Measurements from ENCODE around the gene TRPV4.
"Not testable (repeated sequence)": the region's sequence is repeated elsewhere in the genome, so short reads cannot be mapped to it uniquely, and the experiment has no call there.

The TRPV4 gene

DNA sequence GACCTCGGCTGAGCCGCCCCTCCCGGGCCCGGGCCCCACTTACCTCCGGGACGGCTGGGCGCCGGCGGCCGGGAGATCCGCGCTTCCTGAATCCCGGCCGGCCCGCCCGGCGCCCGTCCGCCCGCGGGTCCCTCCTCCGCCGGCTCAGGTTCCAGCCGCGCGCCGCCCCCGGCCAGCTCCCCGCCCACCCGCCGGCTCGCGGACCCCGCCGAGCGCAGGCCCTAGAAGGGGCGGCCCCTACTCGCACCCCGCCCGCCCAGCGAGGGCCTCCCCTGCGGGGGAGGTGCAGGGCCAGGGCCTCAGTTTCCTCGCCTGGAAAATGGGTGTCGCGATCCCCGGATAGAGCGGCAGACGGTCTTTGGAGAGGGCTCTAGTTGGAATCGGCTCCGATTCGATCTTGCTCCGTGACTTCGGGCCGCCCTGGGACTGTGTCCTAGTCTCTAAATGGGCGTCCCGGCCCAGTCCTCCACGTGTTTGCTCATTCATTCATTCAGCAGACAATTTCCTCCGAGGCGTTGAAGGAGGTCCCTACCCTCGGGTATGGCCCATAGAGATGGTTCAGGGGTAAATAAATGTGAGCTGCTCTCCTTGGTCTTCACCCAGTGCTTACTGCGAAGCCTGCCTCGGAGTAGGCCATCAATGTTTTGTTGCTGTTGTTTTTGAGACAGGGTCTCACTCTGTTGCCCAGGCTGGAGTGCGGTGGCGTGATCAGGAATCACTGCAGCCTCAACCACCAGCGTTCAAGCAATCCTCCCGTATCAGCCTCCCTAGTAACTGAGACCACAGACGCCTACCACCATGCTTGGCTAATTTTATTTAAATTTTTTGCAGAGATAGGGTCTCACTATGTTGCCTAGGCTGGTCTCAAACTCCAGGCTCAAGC is at the start of gene TRPV4:
Gene TRPV4 (minus strand): TSS at position 92 of the 883 bp plus-strand sequence. CDS start 18,602 bp downstream, outside the sequence.
- no peak for DNase-seq

DNA sequence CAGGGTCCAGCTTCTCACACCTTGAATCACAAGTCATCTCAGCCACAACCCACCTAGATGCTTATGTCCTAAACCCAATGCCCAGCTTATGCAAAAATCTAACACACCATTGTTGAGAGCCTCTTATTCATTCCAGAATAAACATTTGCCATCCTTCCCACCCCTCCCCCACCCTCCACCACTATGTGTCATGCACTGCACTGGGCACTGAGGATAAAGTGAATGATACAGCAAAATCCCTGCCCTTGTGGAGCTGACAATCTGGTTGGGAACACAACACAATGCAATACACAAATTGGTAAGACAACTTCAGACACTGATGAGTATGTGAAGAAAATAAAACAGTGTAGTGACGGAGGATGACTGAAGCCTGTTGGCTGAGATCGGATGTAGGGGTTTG is 48.6 kb upstream of the TRPV4 start:
- no peak for DNase-seq

DNA sequence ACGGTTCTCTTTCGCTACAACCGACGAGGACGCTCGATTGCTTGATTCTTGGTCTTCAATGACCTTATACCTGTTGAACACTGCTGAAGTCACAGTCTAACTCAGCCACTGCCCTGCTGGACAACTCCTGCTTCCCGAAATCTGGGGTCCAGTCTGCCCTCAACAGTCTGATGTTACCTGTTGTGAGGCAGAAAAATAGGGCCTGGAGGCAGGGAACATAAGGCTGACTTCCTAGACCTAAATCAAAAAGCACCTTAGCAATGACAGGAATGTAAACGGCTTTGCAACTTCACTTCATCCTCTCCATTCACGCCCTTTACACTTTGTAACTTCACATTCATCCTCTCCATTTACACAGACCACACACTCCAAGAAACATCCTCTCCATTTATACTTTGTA is 47.7 kb upstream of the TRPV4 start:
- no peak for DNase-seq

DNA sequence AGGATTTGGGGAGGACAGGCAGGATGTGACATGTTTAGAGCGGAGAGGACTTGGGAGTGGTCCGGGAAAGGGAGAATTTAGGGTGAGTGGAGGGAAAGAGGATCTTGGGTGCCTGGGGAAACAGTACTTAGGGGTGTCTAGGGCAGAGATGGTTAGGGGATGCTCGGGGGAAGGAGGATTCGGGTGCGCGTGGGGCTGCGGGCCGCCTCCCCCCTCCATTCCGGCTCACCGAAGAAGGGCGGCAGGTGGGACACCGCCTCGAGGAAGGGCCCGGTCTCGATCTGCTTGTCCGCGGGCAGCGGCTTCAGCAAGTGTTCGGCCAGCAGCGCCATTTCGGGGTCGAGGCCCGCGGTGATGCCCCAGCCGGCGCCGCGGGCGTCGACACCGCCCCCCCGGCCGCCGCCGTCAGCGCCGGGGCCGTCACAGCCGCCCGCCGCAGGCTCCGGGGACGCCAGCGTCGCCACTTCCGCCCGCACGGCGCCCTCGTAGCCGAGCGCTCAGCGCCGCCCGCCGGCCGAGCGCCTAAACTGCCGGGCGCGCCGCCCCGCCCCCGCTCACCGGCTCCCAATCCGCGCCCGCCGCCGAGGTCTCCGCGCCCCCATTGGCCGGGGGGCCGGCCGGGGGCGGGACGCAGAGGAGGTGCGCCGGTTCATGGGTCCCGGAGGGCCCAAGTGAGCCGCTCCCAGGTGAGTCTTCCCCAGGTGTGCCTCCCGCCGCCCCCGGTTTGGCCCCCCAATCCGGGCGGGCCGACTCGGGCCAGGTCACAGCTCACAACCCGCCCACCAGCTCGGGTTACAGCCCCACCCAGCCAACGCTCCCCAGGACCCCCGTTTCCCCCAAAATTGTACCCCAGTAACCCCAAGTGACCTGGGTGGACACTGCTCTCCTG is 47.1 kb upstream of the TRPV4 start, which contains the start of gene GLTP:
Gene GLTP (minus strand): TSS at position 499 of the 889 bp plus-strand sequence. CDS start 167 bp downstream, at position 332.
- peak; percentile 93 for DNase-seq

DNA sequence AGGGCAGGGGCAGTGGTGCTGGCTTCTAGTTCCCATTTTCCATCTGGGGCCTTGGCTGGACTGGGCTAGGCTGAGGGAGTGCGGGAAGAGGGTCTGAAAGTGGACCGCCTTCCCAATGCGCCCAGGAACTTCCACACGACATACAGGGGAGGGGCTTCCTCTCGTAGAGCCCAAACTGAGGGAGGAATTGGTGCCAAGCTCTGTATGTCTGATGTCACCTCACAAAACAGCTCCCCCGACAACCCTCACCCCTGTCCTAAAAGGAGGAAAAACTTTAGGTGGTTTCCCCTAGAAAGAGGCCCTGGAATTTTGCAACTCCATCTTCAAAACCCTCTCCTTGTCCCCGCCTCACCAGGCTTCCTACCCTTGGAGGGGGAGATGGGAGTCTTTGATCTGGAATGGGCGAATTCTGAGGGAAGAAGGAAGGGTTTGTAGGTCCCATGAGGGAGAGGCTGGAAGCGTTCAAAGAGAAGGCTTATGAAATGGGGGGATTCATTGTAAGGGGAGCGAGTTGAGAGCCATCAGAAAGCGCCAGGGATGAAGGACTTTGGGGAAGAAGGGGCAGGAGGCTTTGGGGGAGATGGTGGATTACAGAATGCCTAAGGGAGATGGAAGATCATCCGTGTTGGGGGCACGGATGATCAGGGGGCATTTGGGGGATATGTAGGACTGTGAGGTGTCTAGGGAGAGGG is 46.3 kb upstream of the TRPV4 start:
- peak; percentile 37 for DNase-seq

DNA sequence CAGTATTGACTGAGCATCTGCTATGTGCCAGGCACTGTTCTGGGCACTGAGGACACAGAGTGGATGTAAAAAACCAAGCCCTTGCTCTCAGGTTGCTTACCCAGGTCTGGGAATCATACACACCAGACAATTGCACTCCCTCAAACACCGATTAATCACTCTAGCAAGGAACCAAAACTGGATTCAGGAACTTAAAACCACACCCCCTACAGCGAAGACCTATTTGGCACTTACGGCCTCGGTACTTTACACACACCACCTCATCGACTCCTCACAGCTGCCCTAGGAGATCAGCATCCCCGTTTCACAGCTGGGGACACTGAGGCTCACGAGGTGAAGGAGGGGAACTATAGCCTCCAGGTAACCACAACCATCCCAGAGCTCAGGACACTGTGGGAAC is 45.6 kb upstream of the TRPV4 start:
- DNase-seq: peak; percentile 75

DNA sequence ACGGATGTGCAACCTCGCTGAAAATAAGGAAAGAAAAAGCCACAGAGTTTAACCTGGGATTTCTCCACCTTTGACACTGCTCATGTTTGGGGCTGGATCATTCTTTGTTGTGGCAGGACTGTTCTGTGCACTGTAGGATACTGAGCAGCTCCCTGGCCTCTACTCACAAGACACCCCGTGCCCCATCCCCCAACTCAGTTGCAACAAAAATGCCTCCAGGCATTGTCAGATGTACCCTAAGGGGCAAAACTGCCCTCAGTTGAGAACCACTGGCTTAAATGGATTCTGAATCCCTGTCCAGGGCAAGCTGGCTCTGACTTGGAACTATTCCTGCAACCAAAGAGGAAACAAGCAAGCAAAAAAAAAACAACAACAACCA is 45.0 kb upstream of the TRPV4 start:
- DNase-seq: no peak

DNA sequence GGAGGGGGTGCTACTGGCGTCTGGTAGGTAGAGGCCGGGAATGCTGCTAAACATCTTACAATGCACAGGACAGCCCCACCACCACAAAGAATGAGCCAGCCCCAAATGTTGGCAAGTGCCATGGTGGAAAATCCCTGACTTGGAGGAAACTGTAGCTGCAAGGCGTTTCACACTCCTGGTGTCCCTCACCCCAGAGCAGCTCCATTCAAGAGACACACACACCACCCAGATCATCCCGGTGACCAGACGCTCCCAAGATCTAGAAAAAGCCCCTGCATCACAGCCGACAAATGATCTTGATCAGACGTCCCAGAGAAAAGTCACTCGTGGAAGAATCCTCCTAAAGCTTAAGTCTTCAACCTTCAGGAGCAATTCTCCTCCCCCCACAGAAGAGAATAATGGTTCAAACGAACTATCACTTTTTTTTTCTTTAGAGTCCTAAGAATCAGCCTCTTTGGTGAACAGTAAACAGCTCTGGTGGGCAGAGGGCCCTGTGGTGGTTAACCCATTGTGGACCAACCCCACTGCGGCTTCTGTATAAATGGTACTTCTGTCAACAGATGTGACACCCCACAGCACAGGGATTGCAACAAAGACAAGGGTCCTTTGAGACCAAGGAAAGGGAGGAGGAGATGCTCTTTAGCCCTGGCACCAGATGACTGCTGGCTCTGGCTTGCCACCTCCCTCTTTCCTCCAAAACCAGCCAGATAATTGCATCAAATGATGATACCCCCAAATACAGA is 44.5 kb upstream of the TRPV4 start:
- DNase-seq: no peak

DNA sequence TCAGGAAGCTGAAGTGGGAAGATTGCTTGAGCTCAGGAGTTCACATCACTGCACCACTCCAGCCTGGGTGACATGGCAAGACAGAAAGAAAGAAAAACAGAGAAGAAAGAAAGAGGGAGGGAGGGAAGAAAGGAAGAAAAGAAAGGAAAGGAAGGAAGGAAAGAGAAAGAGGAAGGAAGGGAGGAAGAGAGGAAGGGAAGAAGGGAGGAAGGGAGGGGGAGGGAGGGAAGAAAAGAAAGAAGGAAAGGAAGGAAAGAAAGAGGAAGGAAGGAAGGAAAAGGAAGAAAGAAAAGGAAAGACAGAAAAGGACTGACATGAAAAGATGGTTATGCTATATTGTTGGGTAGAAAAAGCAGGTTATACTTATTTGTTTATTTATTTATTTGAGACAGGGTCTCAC is 43.2 kb upstream of the TRPV4 start:
- DNase-seq: no peak

DNA sequence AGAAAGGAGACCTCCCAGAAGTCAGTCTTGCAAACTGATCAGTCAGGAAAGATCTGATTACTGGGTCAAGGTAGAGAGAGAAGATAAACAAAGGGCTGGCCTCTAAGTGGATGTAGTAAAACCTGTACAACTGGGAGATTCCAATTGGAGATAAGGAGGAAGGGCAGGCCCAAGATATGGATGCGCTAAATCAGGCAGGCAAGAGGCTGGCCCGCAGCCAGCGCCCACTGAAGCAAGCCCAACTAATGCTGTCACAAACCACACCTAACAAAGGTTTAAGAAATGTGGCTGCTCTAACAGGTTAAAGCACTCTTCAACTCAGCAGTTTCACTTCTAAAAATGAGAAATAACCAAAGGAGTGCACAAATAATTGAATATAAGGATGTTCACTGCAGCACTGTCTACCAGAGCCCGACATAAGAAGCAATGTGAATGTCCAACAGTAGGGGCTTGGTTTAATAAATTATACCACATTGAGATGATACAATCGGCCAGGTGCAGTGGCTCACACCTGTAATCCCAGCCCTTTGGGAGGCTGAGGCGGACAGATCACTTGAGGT is 42.5 kb upstream of the TRPV4 start:
- no peak for DNase-seq

DNA sequence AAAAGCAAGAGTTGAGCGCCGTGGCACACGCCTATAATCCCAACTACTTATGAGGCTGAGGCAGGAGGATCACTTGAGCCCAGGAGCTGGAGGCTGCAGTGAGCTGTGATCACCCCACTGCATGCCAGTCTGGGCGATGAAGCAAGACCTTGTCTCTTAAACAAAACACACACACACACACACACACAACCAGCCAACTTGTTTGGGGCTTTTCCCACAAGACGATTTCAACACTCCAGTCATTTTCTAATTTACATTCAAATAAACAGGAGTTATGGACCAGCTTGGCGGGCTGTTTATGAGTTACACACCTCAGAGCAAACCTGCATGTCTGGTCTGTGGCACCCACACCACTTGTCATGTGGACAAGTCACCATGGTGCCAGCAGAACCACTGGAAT is 40.5 kb upstream of the TRPV4 start:
- peak; percentile 62 for DNase-seq

DNA sequence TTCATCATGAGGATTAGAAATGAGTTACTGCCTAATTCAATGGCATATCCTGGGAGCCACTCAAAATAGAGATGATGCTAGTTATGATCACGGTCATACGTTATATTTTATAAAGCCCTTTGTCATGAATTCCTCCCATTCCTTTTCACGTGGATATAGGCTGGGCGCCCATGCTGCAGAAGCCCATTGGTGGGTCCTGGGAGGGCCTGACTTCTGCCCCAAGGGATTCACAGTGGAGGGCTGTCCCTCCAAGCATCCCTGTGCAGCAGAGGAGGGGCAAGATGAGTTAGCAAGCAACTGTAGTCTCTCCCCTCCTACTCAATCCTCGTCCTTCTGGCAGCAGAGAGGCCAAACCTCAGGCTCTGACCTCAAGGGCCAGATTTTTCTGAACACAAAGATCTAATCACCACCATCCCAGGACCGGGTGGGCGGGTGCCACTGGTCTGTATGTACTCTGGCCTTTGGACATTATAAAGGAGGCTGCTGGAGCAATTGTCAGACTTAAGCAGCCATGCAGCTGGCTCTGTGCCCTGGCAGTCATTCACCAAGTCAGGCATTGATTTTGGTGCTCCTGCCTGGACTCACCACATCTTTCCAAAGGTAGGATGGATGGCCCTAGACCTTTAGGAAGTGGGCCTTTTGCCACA is 38.6 kb upstream of the TRPV4 start:
- DNase-seq: no peak

DNA sequence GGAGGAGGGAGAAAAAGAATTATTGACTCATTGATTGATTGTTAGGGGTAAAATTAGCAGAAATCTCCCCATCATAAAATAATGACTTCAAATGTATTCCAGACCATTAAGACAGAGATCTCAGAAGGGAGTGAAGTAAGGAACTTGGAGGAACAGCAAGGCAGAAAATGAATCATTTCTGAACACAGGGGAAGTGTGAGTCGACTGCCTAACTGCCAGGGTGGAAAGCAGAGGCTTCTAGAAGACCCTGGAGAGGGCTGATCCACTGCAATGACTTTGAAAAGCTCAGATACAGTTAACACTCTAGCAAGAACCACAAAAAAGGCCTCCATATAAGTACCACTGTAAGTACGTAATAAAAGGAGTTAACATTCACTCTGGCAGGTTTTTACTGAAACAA is 37.5 kb upstream of the TRPV4 start:
- DNase-seq: peak; percentile 52

DNA sequence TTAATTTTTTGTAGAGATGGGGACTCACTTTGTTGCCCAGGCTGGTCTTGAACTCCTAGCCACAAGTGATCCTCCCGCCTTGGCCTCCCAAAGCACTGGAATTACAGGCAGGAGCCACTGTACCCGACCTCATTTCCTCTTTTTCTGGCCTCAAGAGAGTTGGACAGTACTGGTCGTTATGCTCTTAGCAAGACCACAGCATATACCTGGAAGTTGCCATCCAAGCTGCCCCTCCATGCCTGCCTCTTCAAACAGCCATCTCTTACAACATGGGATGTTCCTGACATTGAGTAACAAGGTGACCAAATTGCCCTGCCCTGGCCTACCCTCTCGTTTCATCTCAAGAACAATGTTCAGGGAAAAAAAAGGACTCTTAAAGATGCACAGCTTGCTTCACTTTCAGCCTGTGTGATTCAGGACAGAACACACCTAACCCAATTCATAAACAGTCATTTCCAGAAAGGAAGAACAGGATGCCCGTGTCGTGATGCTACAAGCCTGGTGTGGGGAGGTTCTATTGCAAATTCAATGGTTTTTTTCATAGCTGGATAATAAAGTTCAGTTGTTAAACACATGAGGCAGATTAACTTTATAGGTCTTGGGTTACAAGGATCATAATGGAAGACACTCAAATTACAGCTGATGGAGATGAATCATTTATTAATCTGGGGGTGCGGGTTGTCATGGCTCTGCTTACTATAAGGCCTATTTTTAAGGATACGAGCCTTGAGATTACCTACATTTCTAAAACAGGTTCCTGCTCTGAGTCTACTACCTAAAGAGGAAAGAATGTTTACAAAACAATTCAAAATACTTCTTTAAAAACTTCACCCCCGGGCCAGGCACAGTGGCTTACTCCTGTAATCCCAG is 35.2 kb upstream of the TRPV4 start:
- no peak for DNase-seq

DNA sequence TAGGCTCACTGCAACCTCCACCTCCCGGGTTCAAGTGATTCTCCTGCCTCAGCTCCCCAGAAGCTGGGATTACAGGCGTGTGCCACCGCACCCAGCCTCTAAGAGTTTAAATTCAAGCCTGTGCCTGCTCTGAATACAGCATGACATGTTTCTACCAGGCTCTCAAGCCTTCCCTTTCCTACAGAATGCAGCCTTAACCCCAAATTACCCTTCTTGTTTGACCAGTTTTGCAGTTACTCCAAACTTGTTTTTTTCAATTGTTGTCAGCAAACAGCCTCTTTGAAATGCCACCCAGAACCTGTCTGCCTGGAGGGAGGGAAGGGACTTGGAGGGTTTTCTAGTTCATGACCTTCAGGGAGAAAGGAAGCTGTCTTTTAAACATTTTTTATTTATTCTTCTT is 31.7 kb upstream of the TRPV4 start:
- no peak for DNase-seq

DNA sequence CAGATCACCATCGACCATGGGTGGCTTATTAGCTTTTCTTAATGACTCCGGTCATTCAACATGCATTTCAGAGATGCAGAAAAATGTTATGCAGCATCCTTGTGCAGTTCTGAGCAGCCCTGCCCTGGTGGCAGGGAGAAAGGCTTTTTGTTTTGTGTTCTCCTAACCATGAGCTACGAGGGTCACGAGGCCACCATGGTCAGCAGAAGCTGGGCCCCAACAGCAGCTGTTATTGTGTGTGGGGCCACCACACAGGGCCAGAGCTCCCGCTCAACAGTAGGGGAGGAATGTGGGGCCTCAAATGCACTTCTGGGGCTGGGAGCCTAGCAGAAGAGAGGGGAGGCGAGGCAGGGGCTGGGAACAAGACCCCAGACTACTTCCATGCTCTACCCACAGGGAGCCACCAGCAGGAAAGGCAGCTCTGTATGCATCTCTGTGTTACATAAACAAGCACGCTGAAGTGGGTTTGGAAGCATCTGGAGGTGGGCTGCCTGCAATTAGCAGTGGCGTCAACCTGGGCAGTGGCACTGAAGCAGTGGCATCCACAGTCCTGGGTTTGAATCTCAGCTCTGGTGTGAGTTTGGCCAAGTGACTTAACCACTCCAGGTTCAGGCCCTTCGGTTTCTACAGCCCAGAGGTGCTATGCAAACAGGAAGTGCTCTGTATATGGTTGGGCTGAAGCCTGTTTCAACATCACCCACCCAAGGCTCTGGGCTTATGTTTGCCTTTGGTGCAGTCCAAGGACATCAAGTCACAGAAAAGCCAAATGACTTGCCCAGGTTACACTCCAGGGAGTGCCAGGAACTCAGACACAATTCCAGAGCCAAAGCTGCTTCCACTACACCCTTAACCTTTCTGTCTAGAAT is 30.9 kb upstream of the TRPV4 start:
- peak; percentile 52 for DNase-seq

DNA sequence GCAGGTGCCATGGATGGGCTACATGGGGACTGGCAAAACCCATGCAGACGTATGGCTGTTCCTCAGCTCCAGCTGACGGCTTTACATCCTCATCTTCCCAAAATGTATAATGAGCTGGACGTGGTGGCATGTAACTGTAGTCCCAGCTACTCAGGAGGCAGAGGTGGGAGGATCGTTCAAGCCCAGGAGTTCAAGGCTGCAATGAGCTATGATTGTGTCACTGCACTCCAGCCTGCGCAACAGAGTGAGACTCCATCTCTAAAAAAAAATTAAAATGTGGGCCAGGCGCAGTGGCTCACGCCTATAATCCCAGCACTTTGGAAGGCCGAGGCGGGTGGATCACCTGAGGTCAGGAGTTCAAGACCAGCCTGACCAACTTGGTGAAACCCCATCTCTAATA is 29.3 kb upstream of the TRPV4 start:
- not testable (repeated sequence) for DNase-seq

DNA sequence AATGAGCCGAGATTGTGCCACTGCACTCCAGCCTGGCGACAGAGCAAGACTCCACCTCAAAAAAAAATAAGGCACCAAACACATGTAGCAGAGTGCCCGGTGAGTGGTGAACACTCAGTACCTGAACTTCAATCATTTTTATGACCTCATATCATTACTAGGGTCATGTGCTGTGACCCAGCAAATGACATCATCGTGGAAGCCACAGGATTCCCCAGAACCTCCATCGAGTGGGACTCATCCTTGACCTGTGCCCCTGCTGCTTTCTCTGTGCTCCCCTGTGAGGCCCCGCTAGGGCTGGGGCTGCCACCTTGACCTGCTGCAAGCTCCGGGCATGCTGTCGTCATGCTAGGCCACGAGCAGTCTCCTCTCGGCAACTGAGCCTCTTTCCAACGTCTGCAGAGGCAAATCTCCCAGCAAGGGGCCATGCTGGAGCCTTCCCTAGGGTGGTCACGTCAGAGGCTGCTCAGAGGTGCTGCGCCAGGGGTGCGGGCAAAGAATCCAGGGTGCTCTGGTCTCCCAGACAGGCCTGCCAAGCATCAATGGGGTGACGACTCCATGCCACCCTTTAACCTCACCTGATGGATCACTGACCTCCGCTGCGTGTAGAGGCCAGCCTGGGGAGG is 28.6 kb upstream of the TRPV4 start:
- DNase-seq: no peak

DNA sequence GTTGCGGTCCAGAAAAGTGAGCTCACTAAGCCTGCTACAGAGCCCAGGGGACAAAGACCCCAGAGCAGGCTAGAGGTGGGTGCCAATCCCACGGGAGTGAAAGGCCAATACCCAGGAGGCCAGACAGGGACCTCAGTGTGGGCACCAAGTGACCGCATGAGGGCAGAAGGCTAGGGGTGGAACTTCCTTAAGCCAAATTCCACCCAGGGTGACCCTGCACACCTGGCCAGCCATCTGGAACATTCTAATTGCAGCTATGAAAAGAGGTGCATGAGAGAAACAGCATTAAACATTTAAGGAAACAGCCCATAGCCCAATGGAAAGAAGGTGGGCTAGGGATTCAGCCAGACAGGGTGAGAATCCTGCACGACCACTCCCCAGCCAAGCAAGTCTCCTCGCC is 27.8 kb upstream of the TRPV4 start:
- no peak for DNase-seq
